ENCODE data around the gene ZCCHC7. TPM values are rescaled to one million over a fixed set of nuclear protein-coding genes. Genes with fewer than 3 reads are reported as not detected.

Gene ZCCHC7
- total RNA-seq, 2 experiments from 2014 or later, result 76.4 to 108 TPM

DNA sequence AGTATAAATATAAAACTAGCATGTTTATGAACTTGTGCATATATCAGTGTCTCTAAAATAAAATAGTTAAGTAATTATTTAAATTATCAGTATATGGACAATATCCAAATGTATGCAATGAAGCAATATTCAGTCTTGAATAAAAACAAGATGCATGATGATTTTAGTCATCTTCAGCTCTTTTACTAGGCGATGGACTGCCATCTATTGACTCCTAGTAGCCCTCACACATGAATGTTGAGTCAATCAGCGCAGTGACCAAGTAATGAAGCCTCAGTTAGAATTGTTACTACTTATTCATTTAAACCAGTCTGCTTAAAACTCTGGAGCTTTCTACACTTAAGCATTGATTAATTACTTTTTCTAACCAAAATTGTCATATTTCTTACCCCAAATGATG lies 209.2 kb downstream of the ZCCHC7 start:
- Histone ChIP-seq H3K9me3 (ENCODE audit: low read length) (no peaks in the 10 kb centered on the region), H3K79me2 (ENCODE audit: insufficient read depth, low read depth, low read length) (peaks cover 93% of the 10 kb centered on the region; the same call in 1 of the 2 replicates), H2AFZ (ENCODE audit: low read length) (no peak overlapping the region; the same call in 1 of the 2 replicates), H3K27ac (ENCODE audit: low read depth, low read length, poor library complexity, severe bottlenecking) (peak overlapping the region; percentile 98), H3K4me2 (ENCODE audit: low read length) (peak overlapping the region; percentile 76), H3K4me1 (ENCODE audit: insufficient read depth, low read length, poor library complexity, severe bottlenecking) (peaks cover 99% of the 10 kb centered on the region), H3K9me2 (ENCODE audit: insufficient read depth, low read length) (no peaks in the 10 kb centered on the region), H4K20me1 (ENCODE audit: insufficient read depth, low read length) (no peaks in the 10 kb centered on the region), H3K4me3 (ENCODE audit: low read depth, low read length, poor library complexity, severe bottlenecking) (peak overlapping the region; percentile 44), H3K36me3 (ENCODE audit: insufficient read depth, low read length) (peaks cover 3% of the 10 kb centered on the region; the same call in 1 of the 2 replicates)
- TF ChIP-seq EZH2phosphoT487 (IDR thresholded peaks at IDR 0.05; ENCODE audit: borderline replicate concordance, low read depth, low read length), result no peak
- TF ChIP-seq, protein P1, sequence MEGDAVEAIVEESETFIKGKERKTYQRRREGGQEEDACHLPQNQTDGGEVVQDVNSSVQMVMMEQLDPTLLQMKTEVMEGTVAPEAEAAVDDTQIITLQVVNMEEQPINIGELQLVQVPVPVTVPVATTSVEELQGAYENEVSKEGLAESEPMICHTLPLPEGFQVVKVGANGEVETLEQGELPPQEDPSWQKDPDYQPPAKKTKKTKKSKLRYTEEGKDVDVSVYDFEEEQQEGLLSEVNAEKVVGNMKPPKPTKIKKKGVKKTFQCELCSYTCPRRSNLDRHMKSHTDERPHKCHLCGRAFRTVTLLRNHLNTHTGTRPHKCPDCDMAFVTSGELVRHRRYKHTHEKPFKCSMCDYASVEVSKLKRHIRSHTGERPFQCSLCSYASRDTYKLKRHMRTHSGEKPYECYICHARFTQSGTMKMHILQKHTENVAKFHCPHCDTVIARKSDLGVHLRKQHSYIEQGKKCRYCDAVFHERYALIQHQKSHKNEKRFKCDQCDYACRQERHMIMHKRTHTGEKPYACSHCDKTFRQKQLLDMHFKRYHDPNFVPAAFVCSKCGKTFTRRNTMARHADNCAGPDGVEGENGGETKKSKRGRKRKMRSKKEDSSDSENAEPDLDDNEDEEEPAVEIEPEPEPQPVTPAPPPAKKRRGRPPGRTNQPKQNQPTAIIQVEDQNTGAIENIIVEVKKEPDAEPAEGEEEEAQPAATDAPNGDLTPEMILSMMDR (conservative IDR thresholded peaks at IDR 0.05; ENCODE audit: low read length), result peak; percentile 96
- intact Hi-C loops (cut with micrococcal nuclease; ENCODE audit: unreplicated experiment), result loop anchor here (1.0 to 2.0 kb wide), 4 partner anchors 209 to 457 kb away; partner anchors contain the start of genes PAX5 and ZCCHC7
- ChIA-PET POLR2A (interaction anchor here (0.6 to 10.8 kb wide), 36 partner anchors 8 to 334 kb away, joined by 3 to 290 read pairs (median 5); partner anchors contain the start of gene ZCCHC7), CTCF (ENCODE audit: unreplicated experiment) (interaction anchor here (0.5 to 1.2 kb wide), 3 partner anchors 34 to 131 kb away, joined by 3 to 4 read pairs (median 3); no protein-coding TSS in a partner anchor)
- TSS peak; percentile 2 for BruUV-seq (replicated peaks)
- peak; percentile 88 for DNase-seq (ENCODE audit: low spot score)

DNA sequence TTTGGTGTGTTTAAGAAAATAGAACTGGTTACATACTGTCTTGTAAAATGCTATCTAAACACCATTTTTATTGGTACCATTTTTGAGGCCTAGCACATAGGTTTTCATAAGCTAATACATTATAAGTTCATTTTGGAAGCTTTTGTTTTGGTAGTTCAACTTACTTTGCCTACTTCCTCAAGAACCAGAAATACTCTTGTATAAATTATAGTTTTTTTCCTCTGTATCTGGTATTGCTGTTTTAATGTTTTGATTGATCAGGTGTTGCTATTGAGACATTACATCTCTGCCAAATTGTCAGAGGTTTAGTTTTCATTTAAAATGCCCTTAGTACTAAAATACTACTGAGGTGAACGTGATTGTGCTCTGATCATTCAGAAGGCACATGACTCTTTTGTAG lies 211.5 kb downstream of the ZCCHC7 start:
- peaks cover 98% of the 10 kb centered on the region for H3K79me2 ChIP-seq (ENCODE audit: insufficient read depth, low read depth, low read length)
- intact Hi-C loops (cut with micrococcal nuclease; ENCODE audit: unreplicated experiment), result no loop called here
- H3K4me1 ChIP-seq (ENCODE audit: insufficient read depth, low read length, poor library complexity, severe bottlenecking), result peaks cover 100% of the 10 kb centered on the region
- H3K4me2 ChIP-seq (ENCODE audit: low read length), result peak overlapping the region; percentile 76
- ChIA-PET CTCF (ENCODE audit: unreplicated experiment) (no interaction called here), POLR2A (interaction anchor here (0.6 to 10.8 kb wide), 7 partner anchors 9 to 348 kb away, joined by 3 to 290 read pairs (median 4); no protein-coding TSS in a partner anchor)
- no peaks in the 10 kb centered on the region for H3K9me2 ChIP-seq (ENCODE audit: insufficient read depth, low read length)
- H3K4me3 ChIP-seq (ENCODE audit: low read depth, low read length, poor library complexity, severe bottlenecking), result peak overlapping the region; percentile 15
- BruUV-seq (replicated peaks), result no TSS peak
- H2AFZ ChIP-seq (ENCODE audit: low read length), result peak overlapping the region; percentile 6; the same call in 1 of the 2 replicates
- H3K9me3 ChIP-seq (ENCODE audit: low read length), result no peaks in the 10 kb centered on the region
- no peaks in the 10 kb centered on the region for H4K20me1 ChIP-seq (ENCODE audit: insufficient read depth, low read length)
- TF ChIP-seq EZH2phosphoT487 (IDR thresholded peaks at IDR 0.05; ENCODE audit: borderline replicate concordance, low read depth, low read length), result no peak
- TF ChIP-seq, protein P1 (conservative IDR thresholded peaks at IDR 0.05; ENCODE audit: low read length), result no peak
- peaks cover 3% of the 10 kb centered on the region; the same call in 1 of the 2 replicates for H3K36me3 ChIP-seq (ENCODE audit: insufficient read depth, low read length)
- no peak for DNase-seq (ENCODE audit: low spot score)
- peak overlapping the region; percentile 98 for H3K27ac ChIP-seq (ENCODE audit: low read depth, low read length, poor library complexity, severe bottlenecking)

DNA sequence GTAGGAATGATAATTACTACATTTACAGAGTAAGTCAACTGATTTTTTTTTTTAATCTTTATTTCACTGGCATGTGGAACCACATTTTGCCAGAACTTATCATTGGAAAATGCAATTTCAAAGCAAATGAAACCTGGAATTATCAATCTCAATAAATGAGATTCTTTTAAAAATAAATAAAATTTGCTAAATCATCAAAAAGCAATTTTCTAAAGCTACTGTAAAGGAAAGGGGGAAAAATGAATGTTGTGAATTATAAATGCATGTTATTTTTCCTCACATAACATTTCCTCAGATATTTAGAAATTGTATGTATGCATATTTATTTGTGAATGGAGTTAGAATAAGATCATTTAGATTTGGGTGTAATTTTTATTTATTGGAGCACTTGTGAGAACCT lies 212.2 kb downstream of the ZCCHC7 start:
- TF ChIP-seq, protein P1 (conservative IDR thresholded peaks at IDR 0.05; ENCODE audit: low read length), result no peak
- no peak for TF ChIP-seq EZH2phosphoT487 (IDR thresholded peaks at IDR 0.05; ENCODE audit: borderline replicate concordance, low read depth, low read length)
- Histone ChIP-seq H3K4me3 (ENCODE audit: low read depth, low read length, poor library complexity, severe bottlenecking) (peak overlapping the region; percentile 34), H4K20me1 (ENCODE audit: insufficient read depth, low read length) (no peaks in the 10 kb centered on the region), H3K79me2 (ENCODE audit: insufficient read depth, low read depth, low read length) (peaks cover 94% of the 10 kb centered on the region), H3K9me3 (ENCODE audit: low read length) (no peaks in the 10 kb centered on the region), H3K4me2 (ENCODE audit: low read length) (peak overlapping the region; percentile 76), H3K36me3 (ENCODE audit: insufficient read depth, low read length) (peaks cover 3% of the 10 kb centered on the region; the same call in 1 of the 2 replicates), H3K4me1 (ENCODE audit: insufficient read depth, low read length, poor library complexity, severe bottlenecking) (peaks cover 98% of the 10 kb centered on the region), H3K27ac (ENCODE audit: low read depth, low read length, poor library complexity, severe bottlenecking) (peak overlapping the region; percentile 98), H2AFZ (ENCODE audit: low read length) (no peak overlapping the region), H3K9me2 (ENCODE audit: insufficient read depth, low read length) (no peaks in the 10 kb centered on the region)
- intact Hi-C loops (cut with micrococcal nuclease; ENCODE audit: unreplicated experiment), result no loop called here
- CTCF ChIA-PET (ENCODE audit: unreplicated experiment), result no interaction called here
- POLR2A ChIA-PET, result interaction anchor here (0.7 to 2.2 kb wide), 3 partner anchors 39 to 252 kb away, joined by 3 to 9 read pairs (median 5); no protein-coding TSS in a partner anchor
- no peak for DNase-seq (ENCODE audit: low spot score)
- no TSS peak for BruUV-seq (replicated peaks)

All from OCI-LY7 (cell line).